ENCODE measurements around the gene LSAMP. TPM values are rescaled to one million over a fixed set of nuclear protein-coding genes. Genes with fewer than 3 reads are reported as not detected.

LSAMP gene
- total RNA-seq, 1 donor from 2014 or later, result 16.4 TPM

DNA sequence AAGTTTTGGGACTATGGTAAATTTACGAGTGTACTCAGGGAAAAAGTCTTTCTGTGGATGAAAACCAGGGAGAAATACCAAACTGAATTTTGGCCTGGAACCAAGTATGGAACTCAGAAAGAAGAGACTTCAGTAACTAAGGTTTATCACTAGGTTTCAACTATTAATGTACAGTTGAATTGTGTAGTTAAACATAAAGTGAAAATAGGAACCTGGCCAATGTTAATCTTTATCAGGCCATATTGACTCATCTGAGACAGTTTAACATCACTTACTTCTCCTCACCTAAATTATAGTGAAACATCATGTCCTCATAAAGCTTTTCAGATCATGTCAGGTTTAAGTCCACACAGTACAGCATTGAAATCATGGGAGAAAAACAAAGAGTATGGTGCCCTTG, 197.7 kb downstream of the LSAMP start:
- no peak overlapping the region for H3K4me3 Mint-ChIP-seq (ENCODE audit: unreplicated experiment)
- no peak for TF ChIP-seq EZH2 (IDR thresholded peaks at IDR 0.05; ENCODE audit: insufficient read depth, low read length)
- TF ChIP-seq, protein P1, sequence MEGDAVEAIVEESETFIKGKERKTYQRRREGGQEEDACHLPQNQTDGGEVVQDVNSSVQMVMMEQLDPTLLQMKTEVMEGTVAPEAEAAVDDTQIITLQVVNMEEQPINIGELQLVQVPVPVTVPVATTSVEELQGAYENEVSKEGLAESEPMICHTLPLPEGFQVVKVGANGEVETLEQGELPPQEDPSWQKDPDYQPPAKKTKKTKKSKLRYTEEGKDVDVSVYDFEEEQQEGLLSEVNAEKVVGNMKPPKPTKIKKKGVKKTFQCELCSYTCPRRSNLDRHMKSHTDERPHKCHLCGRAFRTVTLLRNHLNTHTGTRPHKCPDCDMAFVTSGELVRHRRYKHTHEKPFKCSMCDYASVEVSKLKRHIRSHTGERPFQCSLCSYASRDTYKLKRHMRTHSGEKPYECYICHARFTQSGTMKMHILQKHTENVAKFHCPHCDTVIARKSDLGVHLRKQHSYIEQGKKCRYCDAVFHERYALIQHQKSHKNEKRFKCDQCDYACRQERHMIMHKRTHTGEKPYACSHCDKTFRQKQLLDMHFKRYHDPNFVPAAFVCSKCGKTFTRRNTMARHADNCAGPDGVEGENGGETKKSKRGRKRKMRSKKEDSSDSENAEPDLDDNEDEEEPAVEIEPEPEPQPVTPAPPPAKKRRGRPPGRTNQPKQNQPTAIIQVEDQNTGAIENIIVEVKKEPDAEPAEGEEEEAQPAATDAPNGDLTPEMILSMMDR (IDR thresholded peaks at IDR 0.05; ENCODE audit: insufficient read depth, low read depth, low read length), result no peak
- H3K4me1 Mint-ChIP-seq (ENCODE audit: low read depth, unreplicated experiment), result peaks cover 17% of the 10 kb centered on the region
- Histone ChIP-seq H3K4me3 (ENCODE audit: insufficient read depth, low read depth, low read length) (no peak overlapping the region), H3K4me2 (ENCODE audit: low read length) (no peak overlapping the region), H4K20me1 (ENCODE audit: insufficient read depth, low read length) (no peaks in the 10 kb centered on the region), H3K4me1 (ENCODE audit: insufficient read depth, low read length) (no peaks in the 10 kb centered on the region), H3K9ac (ENCODE audit: low read length) (no peak overlapping the region), H3K79me2 (ENCODE audit: insufficient read depth, low read length) (no peaks in the 10 kb centered on the region), H3K27me3 (ENCODE audit: insufficient read depth, low read length) (no peaks in the 10 kb centered on the region), H3K27ac (ENCODE audit: low read depth, low read length) (no peak overlapping the region), H3K9me3 (ENCODE audit: insufficient read depth, low read depth, low read length) (no peaks in the 10 kb centered on the region), H2AFZ (ENCODE audit: low read depth, low read length) (no peak overlapping the region), H3K36me3 (ENCODE audit: insufficient read depth, low read length) (no peaks in the 10 kb centered on the region)
- no peak overlapping the region for H3K27ac Mint-ChIP-seq (ENCODE audit: unreplicated experiment)
- DNase-seq (ENCODE audit: low read depth) (no peak), FAIRE-seq (no peak)
- no peaks in the 10 kb centered on the region for H3K9me3 Mint-ChIP-seq (ENCODE audit: unreplicated experiment)
- H3K27me3 Mint-ChIP-seq (ENCODE audit: low read depth, unreplicated experiment), result no peaks in the 10 kb centered on the region
- no peaks in the 10 kb centered on the region for H3K36me3 Mint-ChIP-seq (ENCODE audit: low read depth, unreplicated experiment)

DNA sequence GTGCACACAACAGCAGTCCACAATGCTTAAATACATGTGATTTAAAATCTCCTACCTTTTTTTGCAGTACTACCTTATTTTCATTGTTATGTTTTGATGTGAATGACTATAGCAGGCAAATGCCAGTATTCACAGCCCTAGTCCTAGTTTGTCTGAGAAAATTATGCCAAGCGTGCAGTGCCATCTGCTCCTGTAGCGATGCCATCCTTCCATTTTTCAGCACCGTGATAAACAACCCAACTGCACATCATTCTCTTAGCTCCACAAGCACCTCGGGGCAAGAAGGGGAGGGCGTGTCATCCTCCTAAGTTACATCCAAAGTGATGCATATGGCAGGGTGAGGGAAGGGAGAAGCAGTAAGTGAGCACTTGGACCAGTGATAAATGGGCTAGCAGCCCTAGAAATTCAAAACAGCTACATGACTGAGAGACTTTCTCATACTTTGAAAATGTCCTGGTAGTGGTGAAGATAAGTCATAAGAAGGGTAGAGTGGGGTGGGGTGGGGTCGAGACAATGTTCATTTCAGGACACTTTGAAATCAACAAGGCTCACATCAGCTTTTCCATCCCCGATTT, 198.8 kb downstream of the LSAMP start:
- H3K4me2 ChIP-seq (ENCODE audit: low read length), result no peak overlapping the region
- Mint-ChIP-seq H3K27me3 (ENCODE audit: low read depth, unreplicated experiment) (no peaks in the 10 kb centered on the region), H3K9me3 (ENCODE audit: unreplicated experiment) (no peaks in the 10 kb centered on the region), H3K27ac (ENCODE audit: unreplicated experiment) (no peak overlapping the region), H3K4me3 (ENCODE audit: unreplicated experiment) (no peak overlapping the region), H3K36me3 (ENCODE audit: low read depth, unreplicated experiment) (no peaks in the 10 kb centered on the region), H3K4me1 (ENCODE audit: low read depth, unreplicated experiment) (peaks cover 23% of the 10 kb centered on the region)
- H3K4me1 ChIP-seq (ENCODE audit: insufficient read depth, low read length), result no peaks in the 10 kb centered on the region
- H3K27me3 ChIP-seq (ENCODE audit: insufficient read depth, low read length), result no peaks in the 10 kb centered on the region
- no peaks in the 10 kb centered on the region for H4K20me1 ChIP-seq (ENCODE audit: insufficient read depth, low read length)
- no peak for FAIRE-seq
- no peak for DNase-seq (ENCODE audit: low read depth)
- H3K36me3 ChIP-seq (ENCODE audit: insufficient read depth, low read length), result no peaks in the 10 kb centered on the region
- H3K4me3 ChIP-seq (ENCODE audit: insufficient read depth, low read depth, low read length), result no peak overlapping the region
- TF ChIP-seq EZH2 (IDR thresholded peaks at IDR 0.05; ENCODE audit: insufficient read depth, low read length), result no peak
- TF ChIP-seq, protein P1 (IDR thresholded peaks at IDR 0.05; ENCODE audit: insufficient read depth, low read depth, low read length), result no peak
- H2AFZ ChIP-seq (ENCODE audit: low read depth, low read length), result no peak overlapping the region
- H3K9me3 ChIP-seq (ENCODE audit: insufficient read depth, low read depth, low read length), result no peaks in the 10 kb centered on the region
- H3K79me2 ChIP-seq (ENCODE audit: insufficient read depth, low read length), result no peaks in the 10 kb centered on the region
- no peak overlapping the region for H3K9ac ChIP-seq (ENCODE audit: low read length)
- H3K27ac ChIP-seq (ENCODE audit: low read depth, low read length), result no peak overlapping the region

DNA sequence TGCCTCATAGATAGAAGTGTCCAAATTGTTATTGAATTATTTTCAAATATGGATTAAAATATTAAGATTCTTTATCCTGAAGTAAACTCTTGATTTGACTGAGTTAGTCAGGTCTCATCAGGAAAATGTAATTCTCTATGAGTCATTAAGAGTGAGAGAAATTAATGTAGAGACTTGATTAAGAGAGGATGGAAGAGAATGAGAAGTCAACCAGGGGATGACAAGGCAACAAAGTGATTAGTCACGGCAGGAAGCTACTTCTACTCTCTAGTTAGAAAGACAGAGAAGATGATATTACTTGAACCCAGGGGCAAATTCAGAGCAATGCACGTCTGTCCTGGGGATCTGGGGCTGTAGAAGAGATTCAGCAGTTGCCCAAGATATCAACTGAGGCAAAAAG, 202.5 kb downstream of the LSAMP start:
- H3K27me3 Mint-ChIP-seq (ENCODE audit: low read depth, unreplicated experiment), result no peaks in the 10 kb centered on the region
- H3K4me2 ChIP-seq (ENCODE audit: low read length), result no peak overlapping the region
- H3K9me3 ChIP-seq (ENCODE audit: insufficient read depth, low read depth, low read length), result no peaks in the 10 kb centered on the region
- H3K27ac ChIP-seq (ENCODE audit: low read depth, low read length), result no peak overlapping the region
- TF ChIP-seq EZH2 (IDR thresholded peaks at IDR 0.05; ENCODE audit: insufficient read depth, low read length), result no peak
- TF ChIP-seq, protein P1 (IDR thresholded peaks at IDR 0.05; ENCODE audit: insufficient read depth, low read depth, low read length), result no peak
- H2AFZ ChIP-seq (ENCODE audit: low read depth, low read length), result no peak overlapping the region
- H3K36me3 Mint-ChIP-seq (ENCODE audit: low read depth, unreplicated experiment), result no peaks in the 10 kb centered on the region
- no peaks in the 10 kb centered on the region for H3K27me3 ChIP-seq (ENCODE audit: insufficient read depth, low read length)
- H3K36me3 ChIP-seq (ENCODE audit: insufficient read depth, low read length), result no peaks in the 10 kb centered on the region
- H4K20me1 ChIP-seq (ENCODE audit: insufficient read depth, low read length), result no peaks in the 10 kb centered on the region
- H3K9me3 Mint-ChIP-seq (ENCODE audit: unreplicated experiment), result no peaks in the 10 kb centered on the region
- peak overlapping the region; percentile 34 for H3K27ac Mint-ChIP-seq (ENCODE audit: unreplicated experiment)
- no peak overlapping the region for H3K4me3 Mint-ChIP-seq (ENCODE audit: unreplicated experiment)
- DNase-seq (ENCODE audit: low read depth), result no peak
- H3K4me1 Mint-ChIP-seq (ENCODE audit: low read depth, unreplicated experiment), result peaks cover 42% of the 10 kb centered on the region
- H3K9ac ChIP-seq (ENCODE audit: low read length), result no peak overlapping the region
- H3K79me2 ChIP-seq (ENCODE audit: insufficient read depth, low read length), result no peaks in the 10 kb centered on the region
- no peak for FAIRE-seq
- no peak overlapping the region for H3K4me3 ChIP-seq (ENCODE audit: insufficient read depth, low read depth, low read length)
- H3K4me1 ChIP-seq (ENCODE audit: insufficient read depth, low read length), result no peaks in the 10 kb centered on the region

Measured in astrocyte (in vitro differentiated cells and primary cell).